ENCODE results near the gene NFATC2.

DNA sequence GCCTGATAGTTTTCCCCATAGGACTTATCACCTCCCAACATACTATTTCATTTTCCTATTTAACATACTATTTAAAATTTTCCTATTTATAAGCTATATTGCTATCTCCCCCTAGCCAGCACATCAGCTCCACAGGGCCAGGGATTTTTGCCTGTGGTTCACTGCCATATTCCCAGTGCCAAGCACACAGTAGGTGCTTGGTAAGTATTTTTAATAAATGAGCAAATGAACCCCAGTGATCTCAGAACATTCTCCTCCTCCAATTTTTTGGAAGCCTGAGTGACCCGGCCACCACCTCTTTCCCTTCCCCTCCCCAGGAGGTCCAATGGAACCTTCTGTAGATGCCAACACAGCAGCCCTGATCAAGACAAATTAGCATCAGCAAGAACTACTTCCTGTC lies 33.3 kb downstream of the NFATC2 start:
- no peak for TF ChIP-seq TOX (CRISPR knock-in tag; IDR thresholded peaks at IDR 0.05; ENCODE audit: borderline replicate concordance)
- TF ChIP-seq, protein P1, sequence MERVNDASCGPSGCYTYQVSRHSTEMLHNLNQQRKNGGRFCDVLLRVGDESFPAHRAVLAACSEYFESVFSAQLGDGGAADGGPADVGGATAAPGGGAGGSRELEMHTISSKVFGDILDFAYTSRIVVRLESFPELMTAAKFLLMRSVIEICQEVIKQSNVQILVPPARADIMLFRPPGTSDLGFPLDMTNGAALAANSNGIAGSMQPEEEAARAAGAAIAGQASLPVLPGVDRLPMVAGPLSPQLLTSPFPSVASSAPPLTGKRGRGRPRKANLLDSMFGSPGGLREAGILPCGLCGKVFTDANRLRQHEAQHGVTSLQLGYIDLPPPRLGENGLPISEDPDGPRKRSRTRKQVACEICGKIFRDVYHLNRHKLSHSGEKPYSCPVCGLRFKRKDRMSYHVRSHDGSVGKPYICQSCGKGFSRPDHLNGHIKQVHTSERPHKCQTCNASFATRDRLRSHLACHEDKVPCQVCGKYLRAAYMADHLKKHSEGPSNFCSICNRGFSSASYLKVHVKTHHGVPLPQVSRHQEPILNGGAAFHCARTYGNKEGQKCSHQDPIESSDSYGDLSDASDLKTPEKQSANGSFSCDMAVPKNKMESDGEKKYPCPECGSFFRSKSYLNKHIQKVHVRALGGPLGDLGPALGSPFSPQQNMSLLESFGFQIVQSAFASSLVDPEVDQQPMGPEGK (CRISPR knock-in tag; IDR thresholded peaks at IDR 0.05; ENCODE audit: borderline replicate concordance): no peak
